Right lobe of liver (tissue), 6 donors: ENCODE results near the gene USP44. TPM values are rescaled to one million over a fixed set of nuclear protein-coding genes. Genes with fewer than 3 reads are reported as not detected.
A peak's percentile ranks its signal among the peaks of the same experiment; 100 is the strongest.

ENCODE experiments used
- ATAC-seq, 4 donors: fragments of 200-7000 bp; cut with Tn5 transposase; one replicate each; pipeline ENCODE4 v1.9.1; 2020; ENCODE audit warnings: mild to moderate bottlenecking in 4 of 4, moderate library complexity in 4 of 4
- DNase-seq, 3 donors: peaks; one replicate each; pipeline ENCODE4 v3.0.0-alpha.2; 2020
- H3K27ac ChIP-seq, 3 donors: fragments of 200-600 bp; one replicate each; pipeline ENCODE4 v1.8.0; 2022
- H3K27me3 ChIP-seq, 2 donors: fragments of 200-600 bp; one replicate each; pipeline ENCODE4 v1.8.0; 2022
- H3K36me3 ChIP-seq, 4 donors: fragments of 200-600 bp; sonication (generic) in 1 of 4; one replicate each; pipeline versions ENCODE4 v1.5.1 to v1.8.0; 2017 to 2022; ENCODE audit warnings: control low read depth in 1 of 4
- H3K4me1 ChIP-seq, 4 donors: fragments of 200-600 bp; sonication (generic) in 1 of 4; one replicate each; pipeline versions ENCODE4 v1.5.1 to v1.8.0; 2017 to 2022; ENCODE audit warnings: control low read depth in 1 of 4
- H3K4me3 ChIP-seq, 3 donors: fragments of 200-600 bp; one replicate each; pipeline ENCODE4 v1.8.0; 2022
- H3K9me3 ChIP-seq, 4 donors: fragments of 200-600 bp; sonication (generic) in 1 of 4; one replicate each; pipeline versions ENCODE4 v1.5.1 to v1.8.0; 2017 to 2022; ENCODE audit warnings: control low read depth in 1 of 4
- POLR2A ChIP-seq: fragments of 450-650 bp; IDR thresholded peaks from one replicate; pipeline ENCODE4 v1.6.1; 2017; ENCODE audit warnings: antibody characterized with exemption, mild to moderate bottlenecking
- WGBS: methylation state at CpG from one replicate; pipeline ENCODE4 v1.1.6; 2018; ENCODE audit warnings: low coverage, low lambda C conversion rate; ENCODE audit not compliant: insufficient coverage; ENCODE audit errors: missing lambda C conversion rate; 5-methylcytosine and 5-hydroxymethylcytosine counted together
- intact Hi-C, 2 donors: fragments of 100-400 bp; cut with DNase I; formaldehyde crosslinking; loops; one replicate each; pipeline versions ENCODE4 v1.11.2 to v1.14.1; 2022
- total RNA-seq, 6 experiments: library from RNA; depleted of rRNA in 2 of 6; stranded (reverse); fragments of >200 nt in 2 of 6; fragmentation: NEBNext Ultra II Directional in 3 of 6; extraction: Animal tissue kit (Norgen Biotek cat#: 25700) in 3 of 6; gene quantifications; one replicate each; pipeline versions ENCODE4 v1.1.0 to v1.2.4, GENCODE V29; 2016 to 2023
- TF ChIP-seq, protein P1 (sequence below), 4 donors: fragments of 200-600 bp in 3 of 4; fragments of 450-650 bp in 1 of 4; IDR thresholded peaks; one replicate each; pipeline versions ENCODE4 v1.5.1 to v1.8.0; 2016 to 2022; ENCODE audit warnings: antibody characterized with exemption in 4 of 4, mild to moderate bottlenecking in 2 of 4
- donor health status: DM: no; HTN: yes; CAD: no.
- donor health status: DM: no; HTN: no; CAD: no.
- donor health status: DM: no; HTN: no; CAD: no.
- donor health status: DM: no; HTN: yes; CAD: no.
- donor health status: DM: no; HTN: yes; CAD: no.

The USP44 gene
- total RNA-seq, 6 experiments from 2014 or later = 0.22 to 0.31 (median 0.23) TPM; not detected in 2

DNA sequence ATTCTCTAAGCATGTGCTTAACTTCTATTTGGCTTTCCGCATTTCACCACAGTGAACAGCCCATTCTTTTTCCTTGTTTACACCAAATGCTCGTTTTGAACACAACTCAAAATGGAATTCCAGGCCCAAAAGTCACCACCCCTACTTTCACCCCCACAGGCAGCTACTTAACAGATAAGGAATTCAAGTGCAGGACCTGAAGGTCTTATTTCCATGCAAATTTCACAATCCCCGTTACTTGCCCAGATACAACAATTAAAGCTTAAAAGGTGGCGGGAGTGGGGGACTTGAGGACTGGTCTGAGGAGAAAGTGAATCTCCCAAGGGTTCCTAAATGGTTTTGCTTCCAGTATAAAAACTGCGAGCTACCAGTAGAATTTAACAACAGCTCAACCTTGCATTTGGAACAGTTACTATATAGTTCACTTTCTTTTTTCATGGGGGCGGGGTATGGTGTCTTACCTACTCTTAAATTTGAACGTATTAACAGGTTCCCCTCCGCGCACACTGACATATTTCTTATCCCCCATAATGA lies 3.7 kb downstream of the USP44 start:
- no peak overlapping the region for H3K27ac ChIP-seq
- no peak for ATAC-seq
- DNase-seq = no peak
- no peak for TF ChIP-seq POLR2A
- TF ChIP-seq, protein P1, sequence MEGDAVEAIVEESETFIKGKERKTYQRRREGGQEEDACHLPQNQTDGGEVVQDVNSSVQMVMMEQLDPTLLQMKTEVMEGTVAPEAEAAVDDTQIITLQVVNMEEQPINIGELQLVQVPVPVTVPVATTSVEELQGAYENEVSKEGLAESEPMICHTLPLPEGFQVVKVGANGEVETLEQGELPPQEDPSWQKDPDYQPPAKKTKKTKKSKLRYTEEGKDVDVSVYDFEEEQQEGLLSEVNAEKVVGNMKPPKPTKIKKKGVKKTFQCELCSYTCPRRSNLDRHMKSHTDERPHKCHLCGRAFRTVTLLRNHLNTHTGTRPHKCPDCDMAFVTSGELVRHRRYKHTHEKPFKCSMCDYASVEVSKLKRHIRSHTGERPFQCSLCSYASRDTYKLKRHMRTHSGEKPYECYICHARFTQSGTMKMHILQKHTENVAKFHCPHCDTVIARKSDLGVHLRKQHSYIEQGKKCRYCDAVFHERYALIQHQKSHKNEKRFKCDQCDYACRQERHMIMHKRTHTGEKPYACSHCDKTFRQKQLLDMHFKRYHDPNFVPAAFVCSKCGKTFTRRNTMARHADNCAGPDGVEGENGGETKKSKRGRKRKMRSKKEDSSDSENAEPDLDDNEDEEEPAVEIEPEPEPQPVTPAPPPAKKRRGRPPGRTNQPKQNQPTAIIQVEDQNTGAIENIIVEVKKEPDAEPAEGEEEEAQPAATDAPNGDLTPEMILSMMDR (IDR thresholded peaks at IDR 0.05) = no peak
- WGBS = 36% methylated on average over 8 of the region's 9 CpGs
- intact Hi-C loops = no loop called here
- peak overlapping the region; percentile 41 to 52 (median 48) for H3K4me3 ChIP-seq
- H3K4me1 ChIP-seq = peaks cover 0 to 10% (median 2%) of the 10 kb centered on the region in 4 donors
- peaks cover 0 to 16% of the 10 kb centered on the region in 2 donors for H3K27me3 ChIP-seq
- no peaks in the 10 kb centered on the region for H3K36me3 ChIP-seq
- no peaks in the 10 kb centered on the region for H3K9me3 ChIP-seq

DNA sequence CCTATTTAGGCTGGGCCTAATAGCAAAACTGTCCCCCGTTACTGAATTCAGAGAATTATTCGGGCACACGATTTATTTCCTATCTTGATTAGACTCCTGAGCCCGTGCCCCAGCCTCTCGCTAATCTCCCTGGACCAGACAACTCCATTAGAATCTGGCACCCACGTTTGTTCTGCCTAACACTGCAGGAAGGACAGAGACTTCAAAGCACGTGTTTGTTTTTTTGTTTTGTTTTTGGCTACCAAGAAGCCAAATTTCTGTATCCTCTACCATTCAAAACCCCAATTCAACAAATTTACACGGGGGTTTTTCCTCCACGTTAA lies 4.8 kb downstream of the USP44 start:
- H3K9me3 ChIP-seq = no peaks in the 10 kb centered on the region
- intact Hi-C loops = no loop called here
- no peak for ATAC-seq
- H3K4me1 ChIP-seq = peaks cover 0 to 10% (median 2%) of the 10 kb centered on the region in 4 donors
- H3K4me3 ChIP-seq = no peak overlapping the region
- DNase-seq = no peak
- 65% methylated on average over 9 of the region's 9 CpGs for WGBS
- TF ChIP-seq, protein P1 (IDR thresholded peaks at IDR 0.05) = no peak
- TF ChIP-seq POLR2A = no peak
- H3K27me3 ChIP-seq = peaks cover 0 to 16% of the 10 kb centered on the region in 2 donors
- H3K27ac ChIP-seq = no peak overlapping the region
- H3K36me3 ChIP-seq = no peaks in the 10 kb centered on the region

DNA sequence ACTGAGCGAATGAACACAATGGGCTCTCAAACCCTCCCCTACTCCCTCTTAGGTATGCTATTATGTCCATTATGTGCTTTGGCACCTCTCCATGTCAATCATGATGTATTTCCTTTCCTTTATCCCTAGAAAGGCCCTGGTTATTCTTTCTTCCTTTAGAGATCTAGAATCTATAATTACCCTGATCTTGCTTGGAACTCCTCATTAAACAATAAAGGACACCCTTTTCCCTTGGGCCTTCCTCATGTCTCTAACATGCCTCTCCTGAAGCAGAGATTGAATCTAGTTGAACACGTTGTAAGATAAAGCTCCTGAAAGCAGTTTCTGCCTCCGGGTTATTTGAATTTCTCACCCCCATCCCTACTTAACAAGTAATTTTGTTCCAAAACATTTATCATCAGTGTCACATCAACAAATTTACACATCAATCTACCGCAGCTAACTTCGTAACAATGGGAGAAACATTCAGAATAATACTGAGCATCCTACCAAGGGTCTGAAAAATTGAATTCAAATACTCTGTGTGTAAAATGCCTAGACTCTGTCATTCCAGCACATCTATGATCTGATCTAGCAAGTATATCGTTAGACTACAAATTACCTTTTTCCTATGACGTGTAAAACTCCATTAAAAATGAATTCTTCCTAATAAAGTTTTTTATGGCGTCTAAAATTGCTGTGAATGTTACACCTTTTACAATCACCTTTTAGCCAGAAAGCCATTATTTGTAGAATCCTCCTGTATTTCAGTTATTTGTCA lies 5.4 kb downstream of the USP44 start:
- Histone ChIP-seq H3K9me3 (no peaks in the 10 kb centered on the region), H3K4me1 (peaks cover 0 to 10% (median 2%) of the 10 kb centered on the region in 4 donors), H3K36me3 (no peaks in the 10 kb centered on the region), H3K27me3 (peaks cover 0 to 16% of the 10 kb centered on the region in 2 donors), H3K27ac (no peak overlapping the region), H3K4me3 (no peak overlapping the region)
- intact Hi-C loops = no loop called here
- ATAC-seq = no peak
- TF ChIP-seq, protein P1 (IDR thresholded peaks at IDR 0.05) = no peak
- TF ChIP-seq POLR2A = no peak
- 80% methylated on average over 8 of the region's 8 CpGs for WGBS
- no peak for DNase-seq

GRCh38 chr12:95545303-95545702 lies 6.0 kb downstream of the USP44 start:
- Histone ChIP-seq H3K4me3 (no peak overlapping the region), H3K9me3 (no peaks in the 10 kb centered on the region), H3K27ac (no peak overlapping the region), H3K4me1 (peaks cover 0 to 10% (median 2%) of the 10 kb centered on the region in 4 donors), H3K27me3 (peaks cover 0 to 16% of the 10 kb centered on the region in 2 donors), H3K36me3 (no peaks in the 10 kb centered on the region)
- TF ChIP-seq, protein P1 (IDR thresholded peaks at IDR 0.05) = no peak
- TF ChIP-seq POLR2A = no peak
- WGBS = 87% methylated on average over 4 of the region's 4 CpGs
- intact Hi-C loops = no loop called here
- DNase-seq (no peak), ATAC-seq (no peak)
